Colonic mucosa (tissue), 4 donors: ENCODE results near the gene MAJIN. TPM values are rescaled to one million over a fixed set of nuclear protein-coding genes. Genes with fewer than 3 reads are reported as not detected.

Source experiments
- DNase-seq: peaks from one replicate; pipeline ENCODE4 v3.0.0-alpha.2; 2020
- H3K27ac ChIP-seq: fragments of 200-600 bp; one replicate; pipeline ENCODE4 v1.8.0; 2021
- H3K27me3 ChIP-seq: fragments of 200-600 bp; one replicate; pipeline ENCODE4 v1.8.0; 2021
- H3K36me3 ChIP-seq: fragments of 200-600 bp; one replicate; pipeline ENCODE4 v1.8.0; 2021
- H3K4me1 ChIP-seq: fragments of 200-600 bp; one replicate; pipeline ENCODE4 v1.8.0; 2021; ENCODE audit warnings: mild to moderate bottlenecking
- H3K4me3 ChIP-seq: fragments of 200-600 bp; one replicate; pipeline ENCODE4 v1.8.0; 2021
- H3K9ac ChIP-seq, 2 donors: one replicate each; pipeline ENCODE4 v1.7.0; 2013; ENCODE audit warnings: control low read depth in 2 of 2, low read depth in 2 of 2, low read length in 2 of 2
- H3K9me3 ChIP-seq: fragments of 200-600 bp; one replicate; pipeline ENCODE4 v1.8.0; 2021
- CTCF ChIP-seq: fragments of 200-600 bp; IDR thresholded peaks from one replicate; pipeline ENCODE4 v1.8.0; 2022; ENCODE audit warnings: antibody characterized with exemption, mild to moderate bottlenecking
- intact Hi-C: fragments of 100-400 bp; cut with DNase I; formaldehyde crosslinking; loops from one replicate; pipeline ENCODE4 v1.14.1; 2022
- total RNA-seq, 2 donors: library from RNA; stranded (reverse); fragmentation: NEBNext Ultra II Directional in 1 of 2; extraction: Animal tissue kit (Norgen Biotek cat#: 25700) in 1 of 2; gene quantifications; one replicate each; pipeline ENCODE4 v1.2.1, GENCODE V29; 2021
- donor health status: healthy.
- donor health status: DM: no; HTN: no; CAD: no.
- donor health status: DM: no; HTN: no; CAD: no.

MAJIN gene
- total RNA-seq, 2 donors from 2014 or later: not detected

GRCh38 chr11:64969209-64969608 lies 2.7 kb downstream of the MAJIN start:
- no peak for TF ChIP-seq CTCF
- H3K9me3 ChIP-seq: no peaks in the 10 kb centered on the region
- H3K9ac ChIP-seq: peak overlapping the region in 1 of 2 donors; percentile 40
- peak overlapping the region; percentile 81 for H3K27ac ChIP-seq
- peaks cover 8% of the 10 kb centered on the region for H3K4me1 ChIP-seq
- H3K4me3 ChIP-seq: no peak overlapping the region
- peak; percentile 45 for DNase-seq
- no peaks in the 10 kb centered on the region for H3K27me3 ChIP-seq
- no peaks in the 10 kb centered on the region for H3K36me3 ChIP-seq
- intact Hi-C loops: no loop called here

- no peak for DNase-seq
- Histone ChIP-seq H3K27ac (no peak overlapping the region), H3K27me3 (no peaks in the 10 kb centered on the region), H3K4me3 (no peak overlapping the region), H3K9me3 (no peaks in the 10 kb centered on the region), H3K4me1 (peaks cover 8% of the 10 kb centered on the region), H3K9ac (no peak overlapping the region), H3K36me3 (no peaks in the 10 kb centered on the region)
- no peak for TF ChIP-seq CTCF
- intact Hi-C loops: no loop called here
These were observed 4.5 kb downstream of the MAJIN start for GRCh38 chr11:64967375-64967774.

GRCh38 chr11:64963072-64963631 lies 8.8 kb downstream of the MAJIN start:
- Histone ChIP-seq H3K9ac (no peak overlapping the region), H3K36me3 (no peaks in the 10 kb centered on the region), H3K27me3 (no peaks in the 10 kb centered on the region), H3K4me1 (no peaks in the 10 kb centered on the region), H3K27ac (no peak overlapping the region), H3K9me3 (no peaks in the 10 kb centered on the region), H3K4me3 (no peak overlapping the region)
- intact Hi-C loops: no loop called here
- no peak for TF ChIP-seq CTCF
- DNase-seq: no peak

GRCh38 chr11:64960719-64961118 lies 11.2 kb downstream of the MAJIN start:
- Histone ChIP-seq H3K27me3 (no peaks in the 10 kb centered on the region), H3K9me3 (no peaks in the 10 kb centered on the region), H3K9ac (no peak overlapping the region), H3K4me1 (no peaks in the 10 kb centered on the region), H3K4me3 (no peak overlapping the region), H3K36me3 (no peaks in the 10 kb centered on the region), H3K27ac (no peak overlapping the region)
- no peak for TF ChIP-seq CTCF
- intact Hi-C loops: no loop called here
- no peak for DNase-seq

- H3K36me3 ChIP-seq: no peaks in the 10 kb centered on the region
- intact Hi-C loops: no loop called here
- no peaks in the 10 kb centered on the region for H3K4me1 ChIP-seq
- no peak overlapping the region for H3K4me3 ChIP-seq
- no peak for DNase-seq
- H3K9ac ChIP-seq: no peak overlapping the region
- H3K27me3 ChIP-seq: no peaks in the 10 kb centered on the region
- no peak overlapping the region for H3K27ac ChIP-seq
- no peaks in the 10 kb centered on the region for H3K9me3 ChIP-seq
- TF ChIP-seq CTCF: no peak
These were observed 12.4 kb downstream of the MAJIN start for GRCh38 chr11:64959498-64959897.
